Activated CD8-positive, alpha-beta memory T cell treated with anti-CD3 and anti-CD28 coated beads, Interleukin-2, amount 10 ng/mL, durations not matched to agents 7 days and 5 days (primary cell): ENCODE data around the gene PLCL2. TPM values are rescaled to one million over a fixed set of nuclear protein-coding genes. Genes with fewer than 3 reads are reported as not detected.

ENCODE experiments used
- ATAC-seq: fragments of 150-1000 bp; cut with Tn5 transposase; one replicate; pipeline ENCODE4 v1.10.0; 2021; ENCODE audit warnings: moderate library complexity
- CTCF ChIA-PET: fragments of 350-600 bp; sonication (Branson Sonifier 250); formaldehyde crosslinking; loops from one replicate; lab custom pipeline; 2021; ENCODE audit warnings: antibody characterized with exemption; lab: Charles Lee
- DNase-seq: peaks from one replicate; pipeline ENCODE4 v3.0.0-alpha.2; 2020
- H3K27ac Mint-ChIP-seq: one replicate; pipeline ENCODE4 v1.8.0; 2021; ENCODE audit warnings: mild to moderate bottlenecking, mixed read lengths
- H3K27me3 Mint-ChIP-seq: one replicate; pipeline ENCODE4 v1.8.0; 2021; ENCODE audit warnings: mixed read lengths
- H3K36me3 Mint-ChIP-seq: one replicate; pipeline ENCODE4 v1.8.0; 2021; ENCODE audit warnings: mild to moderate bottlenecking, mixed read lengths
- H3K4me1 Mint-ChIP-seq: one replicate; pipeline ENCODE4 v1.8.0; 2021; ENCODE audit warnings: mixed read lengths
- H3K4me3 Mint-ChIP-seq: one replicate; pipeline ENCODE4 v1.8.0; 2021; ENCODE audit warnings: mild to moderate bottlenecking, moderate library complexity, mixed read lengths
- H3K9me3 Mint-ChIP-seq: one replicate; pipeline ENCODE4 v1.8.0; 2022; ENCODE audit warnings: low read depth, mixed read lengths
- total RNA-seq, 2 experiments: library from RNA; stranded (reverse); gene quantifications; one replicate each; pipeline ENCODE4 v1.2.3, GENCODE V29; 2021

Gene PLCL2
- total RNA-seq, 2 experiments from 2014 or later: 24.4 to 36.8 TPM

GRCh38 chr3:16904423-16905417 is 20.0 kb downstream of the PLCL2 start:
- Mint-ChIP-seq H3K4me3 (no peak overlapping the region), H3K27ac (peak overlapping the region; percentile 12), H3K36me3 (peaks cover 9% of the 10 kb centered on the region), H3K27me3 (no peaks in the 10 kb centered on the region), H3K4me1 (peaks cover 63% of the 10 kb centered on the region), H3K9me3 (no peaks in the 10 kb centered on the region)
- DNase-seq: no peak
- CTCF ChIA-PET: interaction anchor here (1.4 to 2.2 kb wide), 2 partner anchors 20 to 247 kb away, joined by 4 to 5 read pairs; partner anchors contain the start of gene PLCL2
- peak; percentile 38 for ATAC-seq

- ATAC-seq (no peak), DNase-seq (no peak)
- peak overlapping the region; percentile 52 for H3K27ac Mint-ChIP-seq
- peaks cover 58% of the 10 kb centered on the region for H3K4me1 Mint-ChIP-seq
- H3K36me3 Mint-ChIP-seq: peaks cover 16% of the 10 kb centered on the region
- H3K9me3 Mint-ChIP-seq: no peaks in the 10 kb centered on the region
- no peaks in the 10 kb centered on the region for H3K27me3 Mint-ChIP-seq
- CTCF ChIA-PET: interaction anchor here (2.2 kb wide), 1 partner anchor 21 kb away, joined by 5 read pairs; the partner anchor contains the start of gene PLCL2
- H3K4me3 Mint-ChIP-seq: no peak overlapping the region
These were observed 20.9 kb downstream of the PLCL2 start for GRCh38 chr3:16905704-16906103.

GRCh38 chr3:16906682-16907081 is 21.9 kb downstream of the PLCL2 start:
- Mint-ChIP-seq H3K36me3 (peaks cover 17% of the 10 kb centered on the region), H3K4me1 (peaks cover 49% of the 10 kb centered on the region), H3K27me3 (no peaks in the 10 kb centered on the region), H3K27ac (no peak overlapping the region), H3K9me3 (no peaks in the 10 kb centered on the region), H3K4me3 (no peak overlapping the region)
- CTCF ChIA-PET: interaction anchor here (1.1 kb wide), 1 partner anchor 17 kb away, joined by 3 read pairs; no protein-coding TSS in a partner anchor
- DNase-seq: no peak
- ATAC-seq: peak; percentile 35

- CTCF ChIA-PET: no interaction called here
- H3K4me3 Mint-ChIP-seq: no peak overlapping the region
These were observed 22.5 kb downstream of the PLCL2 start for GRCh38 chr3:16907243-16907642.

GRCh38 chr3:16908016-16908807 is 23.5 kb downstream of the PLCL2 start:
- peaks cover 17% of the 10 kb centered on the region for H3K36me3 Mint-ChIP-seq
- DNase-seq (no peak), ATAC-seq (no peak)
- H3K9me3 Mint-ChIP-seq: no peaks in the 10 kb centered on the region
- CTCF ChIA-PET: interaction anchor here (1.3 kb wide), 1 partner anchor 13 kb away, joined by 4 read pairs; no protein-coding TSS in a partner anchor
- no peak overlapping the region for H3K4me3 Mint-ChIP-seq
- no peaks in the 10 kb centered on the region for H3K27me3 Mint-ChIP-seq
- H3K4me1 Mint-ChIP-seq: peaks cover 51% of the 10 kb centered on the region
- H3K27ac Mint-ChIP-seq: no peak overlapping the region

More at GRCh38 chr3:16907243-16907642, 22.5 kb downstream of the PLCL2 start:
- peaks cover 17% of the 10 kb centered on the region for H3K36me3 Mint-ChIP-seq
- H3K4me1 Mint-ChIP-seq: peaks cover 45% of the 10 kb centered on the region
- no peak overlapping the region for H3K27ac Mint-ChIP-seq
- no peaks in the 10 kb centered on the region for H3K27me3 Mint-ChIP-seq
- DNase-seq (peak; percentile 58), ATAC-seq (peak; percentile 66)
- no peaks in the 10 kb centered on the region for H3K9me3 Mint-ChIP-seq

- H3K4me3 Mint-ChIP-seq: no peak overlapping the region
- CTCF ChIA-PET: interaction anchor here (1.3 kb wide), 2 partner anchors 12 to 13 kb away, joined by 3 to 4 read pairs; no protein-coding TSS in a partner anchor
- no peak overlapping the region for H3K27ac Mint-ChIP-seq
- H3K4me1 Mint-ChIP-seq: peaks cover 45% of the 10 kb centered on the region
- no peaks in the 10 kb centered on the region for H3K9me3 Mint-ChIP-seq
- peaks cover 16% of the 10 kb centered on the region for H3K36me3 Mint-ChIP-seq
- H3K27me3 Mint-ChIP-seq: no peaks in the 10 kb centered on the region
- ATAC-seq: no peak
- DNase-seq: no peak
These were observed 24.1 kb downstream of the PLCL2 start for GRCh38 chr3:16908896-16909295.

GRCh38 chr3:16909802-16910201 is 25.0 kb downstream of the PLCL2 start:
- H3K27me3 Mint-ChIP-seq: no peaks in the 10 kb centered on the region
- H3K4me1 Mint-ChIP-seq: peaks cover 38% of the 10 kb centered on the region
- H3K4me3 Mint-ChIP-seq: no peak overlapping the region
- ATAC-seq (no peak), DNase-seq (no peak)
- peaks cover 11% of the 10 kb centered on the region for H3K36me3 Mint-ChIP-seq
- no peak overlapping the region for H3K27ac Mint-ChIP-seq
- H3K9me3 Mint-ChIP-seq: no peaks in the 10 kb centered on the region
- CTCF ChIA-PET: interaction anchor here (1.3 kb wide), 1 partner anchor 13 kb away, joined by 3 read pairs; no protein-coding TSS in a partner anchor

GRCh38 chr3:16910207-16910606 is 25.5 kb downstream of the PLCL2 start:
- CTCF ChIA-PET: interaction anchor here (1.3 kb wide), 1 partner anchor 14 kb away, joined by 3 read pairs; no protein-coding TSS in a partner anchor
- H3K4me1 Mint-ChIP-seq: peaks cover 34% of the 10 kb centered on the region
- H3K27me3 Mint-ChIP-seq: no peaks in the 10 kb centered on the region
- no peak overlapping the region for H3K27ac Mint-ChIP-seq
- H3K36me3 Mint-ChIP-seq: peaks cover 10% of the 10 kb centered on the region
- DNase-seq (no peak), ATAC-seq (no peak)
- no peak overlapping the region for H3K4me3 Mint-ChIP-seq
- no peaks in the 10 kb centered on the region for H3K9me3 Mint-ChIP-seq

- H3K4me1 Mint-ChIP-seq: peaks cover 27% of the 10 kb centered on the region
- no peaks in the 10 kb centered on the region for H3K27me3 Mint-ChIP-seq
- peaks cover 10% of the 10 kb centered on the region for H3K36me3 Mint-ChIP-seq
- no peak for ATAC-seq
- CTCF ChIA-PET: no interaction called here
- no peak for DNase-seq
- H3K27ac Mint-ChIP-seq: no peak overlapping the region
- H3K9me3 Mint-ChIP-seq: no peaks in the 10 kb centered on the region
- no peak overlapping the region for H3K4me3 Mint-ChIP-seq
These were observed 27.2 kb downstream of the PLCL2 start for GRCh38 chr3:16911916-16912315.

- DNase-seq (no peak), ATAC-seq (no peak)
- H3K27me3 Mint-ChIP-seq: no peaks in the 10 kb centered on the region
- CTCF ChIA-PET: no interaction called here
- no peak overlapping the region for H3K27ac Mint-ChIP-seq
- H3K4me3 Mint-ChIP-seq: no peak overlapping the region
- peaks cover 27% of the 10 kb centered on the region for H3K4me1 Mint-ChIP-seq
- H3K9me3 Mint-ChIP-seq: no peaks in the 10 kb centered on the region
- H3K36me3 Mint-ChIP-seq: peaks cover 10% of the 10 kb centered on the region
These were observed 27.9 kb downstream of the PLCL2 start for GRCh38 chr3:16912400-16913263.

- no peak overlapping the region for H3K27ac Mint-ChIP-seq
- ATAC-seq (no peak), DNase-seq (no peak)
- no peak overlapping the region for H3K4me3 Mint-ChIP-seq
- peaks cover 28% of the 10 kb centered on the region for H3K4me1 Mint-ChIP-seq
- CTCF ChIA-PET: no interaction called here
- peaks cover 10% of the 10 kb centered on the region for H3K36me3 Mint-ChIP-seq
- no peaks in the 10 kb centered on the region for H3K27me3 Mint-ChIP-seq
- H3K9me3 Mint-ChIP-seq: no peaks in the 10 kb centered on the region
These were observed 28.5 kb downstream of the PLCL2 start for GRCh38 chr3:16913264-16913580.

GRCh38 chr3:16916840-16917239 is 32.1 kb downstream of the PLCL2 start:
- H3K27ac Mint-ChIP-seq: no peak overlapping the region
- no peaks in the 10 kb centered on the region for H3K27me3 Mint-ChIP-seq
- no peak overlapping the region for H3K4me3 Mint-ChIP-seq
- ATAC-seq: no peak
- H3K4me1 Mint-ChIP-seq: peaks cover 22% of the 10 kb centered on the region
- no peaks in the 10 kb centered on the region for H3K9me3 Mint-ChIP-seq
- no peaks in the 10 kb centered on the region for H3K36me3 Mint-ChIP-seq
- CTCF ChIA-PET: interaction anchor here (1.1 kb wide), 1 partner anchor 11 kb away, joined by 3 read pairs; no protein-coding TSS in a partner anchor
- no peak for DNase-seq
